ENCODE data around the gene SMYD4. TPM values are rescaled to one million over a fixed set of nuclear protein-coding genes. Genes with fewer than 3 reads are reported as not detected.

The SMYD4 gene
- total and polyA plus RNA-seq, 5 donors from 2014 or later, result 7.2 to 25.8 (median 12.5) TPM

DNA sequence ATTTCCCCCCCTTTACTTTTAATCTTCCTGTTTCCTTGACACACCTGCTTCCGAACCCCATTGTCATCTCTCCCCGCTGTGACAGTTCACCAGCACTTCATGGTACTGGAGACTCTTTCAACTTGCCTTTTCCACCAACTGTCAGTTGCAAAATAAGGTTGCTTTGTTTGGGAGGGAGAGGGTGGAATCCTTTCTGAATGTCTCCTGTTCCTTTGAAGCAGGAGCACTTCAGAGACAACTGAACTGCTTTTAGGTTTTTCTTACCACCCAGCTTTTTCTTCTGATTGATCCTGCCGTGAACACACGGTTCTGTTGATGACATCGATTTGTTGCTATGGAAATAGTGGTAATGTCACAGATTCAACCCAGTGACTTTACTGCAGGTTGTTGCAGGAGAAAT lies 42.1 kb upstream of the SMYD4 start:
- peaks cover 20% of the 10 kb centered on the region for H3K36me3 ChIP-seq (ENCODE audit: control insufficient read depth, insufficient read depth, low read length)
- H3K4me3 Mint-ChIP-seq, result peak overlapping the region; percentile 69 to 96 (median 76)
- no peaks in the 10 kb centered on the region for H3K9me3 ChIP-seq (ENCODE audit: control insufficient read depth in 2 of 2, low read length in 2 of 2)
- peaks cover 20% of the 10 kb centered on the region for H3K36me3 Mint-ChIP-seq
- ATAC-seq (ENCODE audit: low read depth in 2 of 2) (peak; percentile 26 to 34), DNase-seq (peak; percentile 9 to 74 (median 72))
- peaks cover 23 to 67% (median 50%) of the 10 kb centered on the region in 4 donors for H3K4me1 Mint-ChIP-seq
- H3K27me3 Mint-ChIP-seq, result peaks cover 4% of the 10 kb centered on the region
- peak overlapping the region; percentile 87 for H3K27ac ChIP-seq (ENCODE audit: insufficient read depth, low read length, poor library complexity, severe bottlenecking)
- H3K4me1 ChIP-seq (ENCODE audit: control insufficient read depth, insufficient read depth, low read length, poor library complexity, severe bottlenecking), result peaks cover 57% of the 10 kb centered on the region
- peak overlapping the region; percentile 91 to 97 (median 94) for H3K27ac Mint-ChIP-seq
- peak overlapping the region; percentile 83 for H3K4me3 ChIP-seq (ENCODE audit: low read depth, low read length)
- no peaks in the 10 kb centered on the region for H3K9me3 Mint-ChIP-seq
- H3K27me3 ChIP-seq (ENCODE audit: control insufficient read depth, insufficient read depth, low read length), result no peaks in the 10 kb centered on the region

DNA sequence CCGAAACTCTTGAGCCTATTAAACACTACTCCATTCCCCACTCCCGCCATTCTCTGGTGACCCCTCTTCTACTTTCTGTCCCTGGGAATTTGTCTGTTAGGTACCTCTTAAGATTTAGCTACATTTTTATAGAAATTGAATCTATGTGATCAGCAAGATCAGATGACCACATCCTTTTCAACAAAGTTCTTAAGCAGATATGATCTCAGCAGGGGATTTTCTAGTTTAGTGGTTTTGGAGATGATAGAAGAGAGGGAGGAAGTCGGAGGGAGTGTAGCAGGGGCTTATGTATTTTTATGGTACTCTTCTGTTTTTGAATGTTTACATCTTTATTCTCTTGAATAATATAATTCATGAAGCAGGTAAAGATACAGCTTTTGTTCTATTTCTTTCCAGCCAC lies 40.9 kb upstream of the SMYD4 start:
- Mint-ChIP-seq H3K27me3 (peaks cover 4% of the 10 kb centered on the region), H3K9me3 (no peaks in the 10 kb centered on the region), H3K4me1 (peaks cover 22 to 67% (median 51%) of the 10 kb centered on the region in 4 donors), H3K27ac (peak overlapping the region; percentile 91 to 97 (median 94)), H3K4me3 (peak overlapping the region; percentile 13 to 73 (median 50)), H3K36me3 (peaks cover 14% of the 10 kb centered on the region)
- no peaks in the 10 kb centered on the region for H3K9me3 ChIP-seq (ENCODE audit: control insufficient read depth in 2 of 2, low read length in 2 of 2)
- peaks cover 9% of the 10 kb centered on the region for H3K36me3 ChIP-seq (ENCODE audit: control insufficient read depth, insufficient read depth, low read length)
- H3K27me3 ChIP-seq (ENCODE audit: control insufficient read depth, insufficient read depth, low read length), result no peaks in the 10 kb centered on the region
- ATAC-seq (ENCODE audit: low read depth in 2 of 2), result peak; percentile 67 to 71
- H3K27ac ChIP-seq (ENCODE audit: insufficient read depth, low read length, poor library complexity, severe bottlenecking), result peak overlapping the region; percentile 87
- H3K4me3 ChIP-seq (ENCODE audit: low read depth, low read length), result peak overlapping the region; percentile 83
- peak in 2 of 3 donors; percentile 74 to 87 for DNase-seq
- H3K4me1 ChIP-seq (ENCODE audit: control insufficient read depth, insufficient read depth, low read length, poor library complexity, severe bottlenecking), result peaks cover 57% of the 10 kb centered on the region

DNA sequence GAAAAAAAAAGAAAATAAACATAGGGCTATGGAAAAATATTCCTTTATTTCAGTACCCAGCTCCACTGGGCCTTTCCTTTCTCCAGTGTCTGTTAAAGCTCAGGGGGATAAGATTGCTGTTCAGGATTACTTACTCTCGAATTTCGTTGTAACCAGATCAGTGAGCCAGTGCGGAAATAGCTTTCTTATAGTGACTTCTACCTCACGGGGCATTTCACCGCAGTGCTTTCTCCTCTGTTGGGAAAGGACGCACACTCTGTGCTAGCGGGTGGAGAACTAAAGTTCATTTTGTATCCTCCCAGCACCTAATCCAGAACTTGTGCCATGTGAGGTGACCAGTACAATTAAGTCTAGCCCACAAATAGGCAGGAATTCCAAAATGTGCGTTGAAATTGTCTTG lies 38.4 kb upstream of the SMYD4 start:
- Histone ChIP-seq H3K27me3 (ENCODE audit: control insufficient read depth, insufficient read depth, low read length) (no peaks in the 10 kb centered on the region), H3K36me3 (ENCODE audit: control insufficient read depth, insufficient read depth, low read length) (peaks cover 2% of the 10 kb centered on the region), H3K4me3 (ENCODE audit: low read depth, low read length) (no peak overlapping the region), H3K4me1 (ENCODE audit: control insufficient read depth, insufficient read depth, low read length, poor library complexity, severe bottlenecking) (peaks cover 36% of the 10 kb centered on the region), H3K9me3 (ENCODE audit: control insufficient read depth in 2 of 2, low read length in 2 of 2) (no peaks in the 10 kb centered on the region), H3K27ac (ENCODE audit: insufficient read depth, low read length, poor library complexity, severe bottlenecking) (no peak overlapping the region)
- Mint-ChIP-seq H3K4me3 (no peak overlapping the region), H3K9me3 (no peaks in the 10 kb centered on the region), H3K27ac (peak overlapping the region; percentile 11 to 32 (median 15)), H3K4me1 (peaks cover 24 to 47% (median 38%) of the 10 kb centered on the region in 4 donors), H3K36me3 (no peaks in the 10 kb centered on the region), H3K27me3 (peaks cover 4% of the 10 kb centered on the region)
- DNase-seq (no peak), ATAC-seq (ENCODE audit: low read depth in 2 of 2) (no peak)

GRCh38 chr17:1867307-1867706 lies 37.6 kb upstream of the SMYD4 start:
- no peaks in the 10 kb centered on the region for H3K9me3 ChIP-seq (ENCODE audit: control insufficient read depth in 2 of 2, low read length in 2 of 2)
- ATAC-seq (ENCODE audit: low read depth in 2 of 2) (no peak), DNase-seq (no peak)
- Mint-ChIP-seq H3K36me3 (no peaks in the 10 kb centered on the region), H3K27ac (peak overlapping the region; percentile 11 to 74 (median 37)), H3K27me3 (peaks cover 4% of the 10 kb centered on the region), H3K9me3 (no peaks in the 10 kb centered on the region), H3K4me1 (peaks cover 20 to 39% (median 31%) of the 10 kb centered on the region in 4 donors), H3K4me3 (peak overlapping the region in 1 of 4 donors; percentile 27)
- no peak overlapping the region for H3K4me3 ChIP-seq (ENCODE audit: low read depth, low read length)
- peaks cover 28% of the 10 kb centered on the region for H3K4me1 ChIP-seq (ENCODE audit: control insufficient read depth, insufficient read depth, low read length, poor library complexity, severe bottlenecking)
- H3K27me3 ChIP-seq (ENCODE audit: control insufficient read depth, insufficient read depth, low read length), result no peaks in the 10 kb centered on the region
- H3K27ac ChIP-seq (ENCODE audit: insufficient read depth, low read length, poor library complexity, severe bottlenecking), result no peak overlapping the region
- H3K36me3 ChIP-seq (ENCODE audit: control insufficient read depth, insufficient read depth, low read length), result peaks cover 2% of the 10 kb centered on the region

GRCh38 chr17:1865252-1866037 lies 35.7 kb upstream of the SMYD4 start:
- DNase-seq (peak; percentile 29 to 77 (median 64)), ATAC-seq (ENCODE audit: low read depth in 2 of 2) (peak; percentile 53 to 60)
- peaks cover 11% of the 10 kb centered on the region for H3K36me3 Mint-ChIP-seq
- Histone ChIP-seq H3K27ac (ENCODE audit: insufficient read depth, low read length, poor library complexity, severe bottlenecking) (no peak overlapping the region), H3K4me3 (ENCODE audit: low read depth, low read length) (no peak overlapping the region), H3K36me3 (ENCODE audit: control insufficient read depth, insufficient read depth, low read length) (peaks cover 11% of the 10 kb centered on the region), H3K27me3 (ENCODE audit: control insufficient read depth, insufficient read depth, low read length) (no peaks in the 10 kb centered on the region), H3K9me3 (ENCODE audit: control insufficient read depth in 2 of 2, low read length in 2 of 2) (no peaks in the 10 kb centered on the region), H3K4me1 (ENCODE audit: control insufficient read depth, insufficient read depth, low read length, poor library complexity, severe bottlenecking) (peaks cover 9% of the 10 kb centered on the region)
- H3K4me3 Mint-ChIP-seq, result no peak overlapping the region
- no peak overlapping the region for H3K27ac Mint-ChIP-seq
- H3K9me3 Mint-ChIP-seq, result peaks cover 0 to 2% (median 0%) of the 10 kb centered on the region in 7 donors
- H3K4me1 Mint-ChIP-seq, result peaks cover 10 to 21% (median 15%) of the 10 kb centered on the region in 4 donors
- no peaks in the 10 kb centered on the region for H3K27me3 Mint-ChIP-seq

DNA sequence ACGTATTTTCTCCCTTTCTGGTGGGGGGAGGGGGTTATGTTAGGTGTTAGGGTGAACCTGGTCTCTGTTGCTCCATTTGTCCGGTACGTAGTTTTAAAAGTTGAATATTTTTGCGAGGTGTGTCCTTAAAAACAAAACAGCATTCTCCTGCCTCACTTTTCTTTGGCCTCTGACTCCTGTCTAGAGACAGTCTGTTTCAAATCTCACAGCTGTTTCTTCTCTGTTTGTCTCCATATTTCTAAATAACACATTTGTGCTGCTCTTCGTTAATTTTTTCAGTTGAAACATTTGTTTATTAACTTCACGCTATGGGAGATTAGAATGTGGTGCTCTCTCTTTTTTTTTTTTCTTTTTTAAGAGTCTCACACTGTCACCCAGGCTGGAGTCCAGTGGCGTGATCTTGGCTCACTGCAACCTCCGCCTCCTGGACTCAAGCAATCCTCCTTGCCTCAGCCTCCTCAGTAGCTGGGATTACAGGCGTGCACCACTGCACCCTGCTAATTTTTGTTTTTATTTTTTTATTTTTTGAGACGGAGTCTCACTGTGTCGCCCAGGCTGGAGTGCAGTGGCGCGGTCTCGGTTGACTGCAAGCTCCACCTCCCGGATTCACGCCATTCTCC lies 31.8 kb upstream of the SMYD4 start:
- no peak overlapping the region for H3K27ac ChIP-seq (ENCODE audit: insufficient read depth, low read length, poor library complexity, severe bottlenecking)
- H3K9me3 ChIP-seq (ENCODE audit: control insufficient read depth in 2 of 2, low read length in 2 of 2), result no peaks in the 10 kb centered on the region
- DNase-seq (no peak), ATAC-seq (ENCODE audit: low read depth in 2 of 2) (no peak)
- H3K36me3 Mint-ChIP-seq, result peaks cover 19% of the 10 kb centered on the region
- no peak overlapping the region for H3K4me3 ChIP-seq (ENCODE audit: low read depth, low read length)
- H3K4me3 Mint-ChIP-seq, result no peak overlapping the region
- peaks cover under 1 to 8% (median 5%) of the 10 kb centered on the region in 4 donors for H3K4me1 Mint-ChIP-seq
- peaks cover 14% of the 10 kb centered on the region for H3K36me3 ChIP-seq (ENCODE audit: control insufficient read depth, insufficient read depth, low read length)
- no peaks in the 10 kb centered on the region for H3K27me3 Mint-ChIP-seq
- H3K27ac Mint-ChIP-seq, result no peak overlapping the region
- no peaks in the 10 kb centered on the region for H3K4me1 ChIP-seq (ENCODE audit: control insufficient read depth, insufficient read depth, low read length, poor library complexity, severe bottlenecking)
- H3K27me3 ChIP-seq (ENCODE audit: control insufficient read depth, insufficient read depth, low read length), result no peaks in the 10 kb centered on the region
- peaks cover 0 to 2% (median 0%) of the 10 kb centered on the region in 7 donors for H3K9me3 Mint-ChIP-seq

- Histone ChIP-seq H3K4me3 (ENCODE audit: low read depth, low read length) (no peak overlapping the region), H3K36me3 (ENCODE audit: control insufficient read depth, insufficient read depth, low read length) (peaks cover 14% of the 10 kb centered on the region), H3K9me3 (ENCODE audit: control insufficient read depth in 2 of 2, low read length in 2 of 2) (no peaks in the 10 kb centered on the region), H3K4me1 (ENCODE audit: control insufficient read depth, insufficient read depth, low read length, poor library complexity, severe bottlenecking) (no peaks in the 10 kb centered on the region), H3K27ac (ENCODE audit: insufficient read depth, low read length, poor library complexity, severe bottlenecking) (no peak overlapping the region), H3K27me3 (ENCODE audit: control insufficient read depth, insufficient read depth, low read length) (no peaks in the 10 kb centered on the region)
- Mint-ChIP-seq H3K4me1 (peaks cover 0 to 8% (median 5%) of the 10 kb centered on the region in 4 donors), H3K27ac (no peak overlapping the region), H3K36me3 (peaks cover 19% of the 10 kb centered on the region), H3K27me3 (no peaks in the 10 kb centered on the region), H3K4me3 (no peak overlapping the region), H3K9me3 (peaks cover 0 to 2% (median 0%) of the 10 kb centered on the region in 7 donors)
- ATAC-seq (ENCODE audit: low read depth in 2 of 2), result no peak
- no peak for DNase-seq
Observed at GRCh38 chr17:1860978-1861377, 31.3 kb upstream of the SMYD4 start.

Data from CD4-positive, CD25-positive, alpha-beta regulatory T cell (primary cell).